ENCODE results near the gene MAP4K1. TPM values are rescaled to one million over a fixed set of nuclear protein-coding genes. Genes with fewer than 3 reads are reported as not detected.
A peak's percentile ranks its signal among the peaks of the same experiment; 100 is the strongest.

MAP4K1 gene
- total RNA-seq, 4 donors from 2014 or later, result 0.31 to 0.97 (median 0.78) TPM; not detected in 1

DNA sequence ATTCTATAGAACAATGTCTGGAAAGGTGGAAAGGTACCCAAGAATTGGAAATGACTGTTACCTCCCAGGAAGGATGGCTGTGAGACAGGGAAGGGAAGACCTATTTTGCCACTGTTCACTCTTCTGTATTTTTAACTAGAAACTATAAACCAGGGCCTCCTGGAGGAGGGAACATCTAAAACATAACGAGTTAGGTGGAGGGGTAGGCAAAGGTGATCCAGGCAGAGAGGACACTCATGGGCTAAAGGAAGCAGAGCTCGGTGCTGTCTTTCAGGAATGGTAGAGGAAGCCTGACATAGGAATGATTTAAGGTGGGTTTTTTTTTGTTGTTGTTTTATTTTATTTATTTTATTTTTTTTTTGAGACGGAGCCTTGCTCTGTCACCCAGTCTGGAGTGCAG lies 7.1 kb upstream of the MAP4K1 start:
- ATAC-seq (no peak), DNase-seq (no peak)
- Histone ChIP-seq H3K4me3 (no peak overlapping the region), H3K36me3 (peaks cover 0 to 96% of the 10 kb centered on the region in 2 donors), H3K27me3 (no peaks in the 10 kb centered on the region), H3K27ac (peak overlapping the region in 1 of 4 donors; percentile 38), H3K4me1 (peaks cover 6% of the 10 kb centered on the region in 2 donors), H3K9me3 (no peaks in the 10 kb centered on the region)
- intact Hi-C loops (cut with DNase I; ENCODE audit: low total_unique reads) (no loop called here), in situ Hi-C loops (cut with MboI; ENCODE audit: low sequenced_read_pairs in 4 of 4) (loop anchor here in 2 of 4 donors (10.0 to 25.0 kb wide), 2 partner anchors 212 to 220 kb away; partner anchors contain the start of genes HNRNPL (in 2 of the 2) and ECH1 (in 1 of the 2))
- TF ChIP-seq CTCF (IDR thresholded peaks at IDR 0.05 in 4 of 5, conservative IDR thresholded peaks at IDR 0.05 in 1 of 5) (no peak), POLR2A (IDR thresholded peaks at IDR 0.05) (no peak)

- no peak for TF ChIP-seq POLR2A (IDR thresholded peaks at IDR 0.05)
- no peak for TF ChIP-seq CTCF (IDR thresholded peaks at IDR 0.05 in 4 of 5, conservative IDR thresholded peaks at IDR 0.05 in 1 of 5)
- Histone ChIP-seq H3K4me1 (peaks cover 18% of the 10 kb centered on the region in 2 donors), H3K36me3 (peaks cover 0 to 43% of the 10 kb centered on the region in 2 donors), H3K9me3 (no peaks in the 10 kb centered on the region), H3K27me3 (no peaks in the 10 kb centered on the region), H3K4me3 (peak overlapping the region; percentile 80 to 95 (median 92)), H3K27ac (peak overlapping the region; percentile 90 to 96 (median 94))
- DNase-seq (no peak), ATAC-seq (peak in 1 of 2 donors; percentile 10)
- intact Hi-C loops (cut with DNase I; ENCODE audit: low total_unique reads), result loop anchor here (5.0 kb wide), 1 partner anchor 217 kb away; the partner anchor contains the start of gene FAM98C
- in situ Hi-C loops (cut with MboI; ENCODE audit: low sequenced_read_pairs in 4 of 4), result loop anchor here in 1 of 4 donors (10.0 kb wide), 1 partner anchor 225 kb away; the partner anchor contains the start of gene HNRNPL
Observed at GRCh38 chr19:38619361-38620174, 1.8 kb upstream of the MAP4K1 start.

- peak within 1 kb of the TSS; percentile 80 to 95 (median 92) for H3K4me3 ChIP-seq
- H3K9me3 ChIP-seq, result no peaks in the 10 kb centered on the region
- intact Hi-C loops (cut with DNase I; ENCODE audit: low total_unique reads) (loop anchor here (5.0 kb wide), 1 partner anchor 216 kb away; the partner anchor contains the start of gene FAM98C), in situ Hi-C loops (cut with MboI; ENCODE audit: low sequenced_read_pairs in 4 of 4) (no loop called here)
- H3K27ac ChIP-seq, result peak within 1 kb of the TSS; percentile 90 to 96 (median 94)
- ATAC-seq, result peak; percentile 94 to 97
- DNase-seq, result peak; percentile 97 to 99
- no peak for TF ChIP-seq CTCF (IDR thresholded peaks at IDR 0.05 in 4 of 5, conservative IDR thresholded peaks at IDR 0.05 in 1 of 5)
- TF ChIP-seq POLR2A (IDR thresholded peaks at IDR 0.05), result peak; percentile 85 to 89
- peaks cover 18% of the 10 kb centered on the region in 2 donors for H3K4me1 ChIP-seq
- peaks cover 0 to 35% of the 10 kb centered on the region in 2 donors for H3K36me3 ChIP-seq
- no peaks in the 10 kb centered on the region for H3K27me3 ChIP-seq
Observed at GRCh38 chr19:38618590-38619360, 1.0 kb upstream of the MAP4K1 start, which contains the start of gene EIF3K. Gene EIF3K, plus strand, starts transcription at chr19:38619188. Its CDS starts 81 bp downstream, at chr19:38619269.

DNA sequence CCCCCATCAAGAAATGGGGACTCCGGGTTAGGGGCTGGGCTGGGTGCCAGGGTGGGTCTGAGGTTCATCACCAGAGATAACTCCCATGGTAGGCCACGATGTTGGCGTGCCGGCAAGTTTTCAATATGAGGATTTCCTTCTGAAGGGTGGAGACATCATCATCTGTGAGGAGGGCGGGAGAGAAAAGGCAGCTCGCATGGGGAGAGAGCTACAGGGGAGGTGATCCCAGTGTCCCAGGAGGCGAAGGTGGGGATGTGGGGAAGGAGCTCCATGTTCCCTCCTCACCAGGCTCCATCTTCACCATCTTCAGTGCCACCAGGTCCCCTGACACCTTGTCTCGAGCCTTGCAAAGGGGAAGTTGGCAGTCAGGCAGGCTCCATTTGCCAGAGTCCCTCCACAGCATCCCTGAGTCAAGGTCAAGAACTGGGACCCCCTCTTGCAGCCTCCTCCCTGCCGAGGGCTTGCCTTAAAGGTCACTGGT lies 430 bp downstream of the MAP4K1 start:
- no peaks in the 10 kb centered on the region for H3K9me3 ChIP-seq
- H3K27ac ChIP-seq, result no peak overlapping the region
- peak overlapping the region in 1 of 4 donors; percentile 93 for H3K4me3 ChIP-seq
- DNase-seq, result no peak
- TF ChIP-seq CTCF (IDR thresholded peaks at IDR 0.05 in 4 of 5, conservative IDR thresholded peaks at IDR 0.05 in 1 of 5) (no peak), POLR2A (IDR thresholded peaks at IDR 0.05) (no peak)
- H3K27me3 ChIP-seq, result no peaks in the 10 kb centered on the region
- H3K36me3 ChIP-seq, result peaks cover 0 to 24% of the 10 kb centered on the region in 2 donors
- intact Hi-C loops (cut with DNase I; ENCODE audit: low total_unique reads), result loop anchor here (5.0 kb wide), 1 partner anchor 215 kb away; the partner anchor contains the start of gene FAM98C
- ATAC-seq, result no peak
- H3K4me1 ChIP-seq, result peaks cover 18% of the 10 kb centered on the region in 2 donors
- in situ Hi-C loops (cut with MboI; ENCODE audit: low sequenced_read_pairs in 4 of 4), result no loop called here

Measured in gastrocnemius medialis (tissue), 4 donors.